HepG2 (cell line): ENCODE measurements around the gene RIPOR1. TPM values are rescaled to one million over a fixed set of nuclear protein-coding genes. Genes with fewer than 3 reads are reported as not detected.

Source experiments
- ATRX ChIP-seq: sonication (generic); formaldehyde crosslinking; IDR thresholded peaks from 2 replicates; pipeline ENCODE4 v1.4.0; 2020; ENCODE audit warnings: missing genetic modification reagents, borderline replicate concordance
- CC2D1A ChIP-seq: sonication (generic); formaldehyde crosslinking; IDR thresholded peaks from 2 replicates; pipeline ENCODE4 v1.8.1; 2023; ENCODE audit warnings: mild to moderate bottlenecking, missing genetic modification reagents
- CHD4 ChIP-seq: fragments of 200-600 bp; sonication (generic); IDR thresholded peaks from 2 replicates; pipeline ENCODE4 v1.7.0; 2017; ENCODE audit warnings: mild to moderate bottlenecking, low read length, borderline replicate concordance
- FOXM1 ChIP-seq: sonication (generic); formaldehyde crosslinking; IDR thresholded peaks from 2 replicates; pipeline ENCODE4 v1.5.0; 2020; ENCODE audit warnings: missing genetic modification reagents
- KAT7 ChIP-seq: IDR thresholded peaks from 2 replicates; pipeline ENCODE4 v1.6.1; 2018; ENCODE audit warnings: borderline replicate concordance, missing compliant biosample characterization
- MIER3 ChIP-seq: IDR thresholded peaks from 2 replicates; pipeline ENCODE4 v1.6.1; 2016; ENCODE audit warnings: missing compliant biosample characterization, borderline replicate concordance
- MIXL1 ChIP-seq: IDR thresholded peaks from 2 replicates; pipeline ENCODE4 v1.6.1; 2016
- NR2F6 ChIP-seq, 2 experiments: IDR thresholded peaks; 2 replicates each; pipeline ENCODE4 v1.6.1; 2016; ENCODE audit warnings: antibody characterized with exemption in 1 of 2, mild to moderate bottlenecking in 1 of 2
- PAX8 ChIP-seq: sonication (generic); formaldehyde crosslinking; IDR thresholded peaks from 2 replicates; pipeline ENCODE4 v1.8.0; 2022; ENCODE audit warnings: mild to moderate bottlenecking, missing genetic modification reagents, borderline replicate concordance
- RFX5 ChIP-seq: IDR thresholded peaks from 2 replicates; pipeline ENCODE4 v1.6.1; 2011; ENCODE audit warnings: low read depth, low read length, improper control_type of control experiment
- RXRB ChIP-seq: IDR thresholded peaks from 2 replicates; pipeline ENCODE4 v1.6.1; 2016; ENCODE audit warnings: borderline replicate concordance, missing genetic modification reagents, missing compliant biosample characterization
- SP2 ChIP-seq: sonication (generic); formaldehyde crosslinking; IDR thresholded peaks from 2 replicates; pipeline ENCODE4 v1.5.1; 2020; ENCODE audit warnings: mild to moderate bottlenecking, missing genetic modification reagents
- SUZ12 ChIP-seq: fragments of 150-350 bp; IDR thresholded peaks from 2 replicates; pipeline ENCODE4 v1.6.1; 2014; ENCODE audit warnings: low read depth, low read length
- TEAD2 ChIP-seq: sonication (generic); formaldehyde crosslinking; IDR thresholded peaks from 2 replicates; pipeline ENCODE4 v1.9.0; 2021; ENCODE audit warnings: missing genetic modification reagents
- ZIK1 ChIP-seq: sonication (generic); formaldehyde crosslinking; IDR thresholded peaks from 2 replicates; pipeline ENCODE4 v1.5.0; 2020; ENCODE audit warnings: mild to moderate bottlenecking, low read depth, missing genetic modification reagents, borderline replicate concordance
- ZNF230 ChIP-seq: sonication (generic); formaldehyde crosslinking; IDR thresholded peaks from 2 replicates; pipeline ENCODE4 v1.4.0; 2020; ENCODE audit warnings: mild to moderate bottlenecking, missing genetic modification reagents
- ZNF552 ChIP-seq: sonication (generic); formaldehyde crosslinking; IDR thresholded peaks from 2 replicates; pipeline ENCODE4 v1.9.0; 2022; ENCODE audit warnings: missing genetic modification reagents, mild to moderate bottlenecking, borderline replicate concordance
- ZNF768 ChIP-seq: sonication (generic); formaldehyde crosslinking; IDR thresholded peaks from 2 replicates; pipeline ENCODE4 v1.4.0; 2020; ENCODE audit warnings: missing genetic modification reagents
- ZNF775 ChIP-seq: sonication (generic); formaldehyde crosslinking; IDR thresholded peaks from 2 replicates; pipeline ENCODE4 v1.4.0; 2020; ENCODE audit warnings: missing genetic modification reagents, mild to moderate bottlenecking, moderate library complexity, borderline replicate concordance
- polyA plus RNA-seq, 8 experiments: library from polyadenylated mRNA; depleted of rRNA in 3 of 8; stranded (reverse) in 7 of 8; unstranded in 1 of 8; fragments of >200 nt; fragmentation: Illumina TruSeq in 4 of 8; extraction: Trizol in 4 of 8; gene quantifications; 2 replicates each; pipeline versions ENCODE4 v1.2.1 to v1.2.3, GENCODE V29; 2011 to 2016; ENCODE audit warnings: low read depth in 4 of 8, missing spikeins in 1 of 8, mixed read lengths in 1 of 8; ENCODE audit not compliant: insufficient read depth in 1 of 8
- total RNA-seq, 5 experiments: library from RNA; depleted of rRNA; stranded (reverse); fragments of >200 nt; fragmentation: Illumina TruSeq; extraction: Trizol; gene quantifications; 2 replicates each; pipeline ENCODE4 v1.2.3, GENCODE V29; 2016; ENCODE audit warnings: low read depth in 1 of 5
- TF ChIP-seq, protein P1 (sequence below): sonication (generic); formaldehyde crosslinking; IDR thresholded peaks from 2 replicates; pipeline ENCODE4 v1.8.0; 2022; ENCODE audit warnings: missing genetic modification reagents, mild to moderate bottlenecking, moderate library complexity, borderline replicate concordance
- TF ChIP-seq, protein P2 (sequence below): IDR thresholded peaks from 2 replicates; pipeline ENCODE4 v1.6.1; 2016; ENCODE audit warnings: low read depth, borderline replicate concordance
- TF ChIP-seq, protein P3 (sequence below): sonication (generic); formaldehyde crosslinking; IDR thresholded peaks from 2 replicates; pipeline ENCODE4 v1.4.0; 2020; ENCODE audit warnings: missing genetic modification reagents; ENCODE audit errors: not compliant biosample characterization

RIPOR1 gene
- total and polyA plus RNA-seq, 2 of the 13 experiments (the other 11 are each of a cell fraction or from before 2014, with no cell fraction given): 4.6 to 8.1 TPM

DNA sequence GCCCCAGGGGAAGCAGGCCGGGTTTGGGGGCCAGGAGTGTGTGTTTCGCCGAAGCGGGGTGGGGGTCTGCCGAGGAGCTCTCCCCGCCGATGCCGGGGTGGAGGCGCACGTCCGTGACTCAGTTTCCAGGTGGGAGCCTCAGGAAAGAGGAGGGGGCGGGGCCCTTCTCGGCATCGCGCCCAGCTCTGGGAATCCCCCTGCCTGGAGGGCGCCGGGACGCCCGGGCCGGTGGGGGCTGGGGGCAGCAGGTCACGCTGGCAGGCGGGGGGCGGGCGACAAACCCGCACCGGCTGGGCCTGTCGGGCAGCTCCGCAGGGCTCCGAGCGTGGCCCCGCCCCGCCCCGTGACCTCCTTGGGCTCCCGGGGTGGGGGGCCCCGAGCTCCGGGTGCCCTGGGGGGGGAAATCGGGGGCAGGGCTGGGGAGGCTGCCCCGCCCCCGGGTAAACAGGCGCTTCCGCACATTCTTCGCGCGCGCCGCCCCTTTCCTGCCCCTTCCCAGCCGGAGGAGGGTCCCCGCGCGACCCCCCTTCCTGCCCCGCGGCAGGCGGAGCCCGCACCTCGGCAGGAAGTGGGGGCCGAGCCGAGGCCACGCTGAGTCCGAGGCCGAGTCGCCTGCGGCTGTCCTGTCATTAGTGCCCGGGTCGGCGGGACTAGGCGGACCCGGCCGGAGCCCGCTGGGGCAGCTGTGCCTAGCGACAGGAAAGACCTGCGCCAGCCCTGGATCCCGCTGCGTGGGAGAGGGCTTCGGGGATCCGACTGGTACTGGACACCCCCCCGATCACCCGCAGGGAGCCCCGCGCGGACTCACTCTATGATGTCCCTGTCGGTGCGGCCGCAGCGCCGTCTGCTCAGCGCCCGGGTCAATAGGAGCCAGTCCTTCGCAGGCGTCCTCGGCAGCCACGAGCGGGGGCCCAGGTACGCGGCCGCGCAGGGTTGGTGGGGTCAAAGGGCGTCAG, 9.3 kb downstream of the RIPOR1 start (continued):
- TF ChIP-seq, protein P1, sequence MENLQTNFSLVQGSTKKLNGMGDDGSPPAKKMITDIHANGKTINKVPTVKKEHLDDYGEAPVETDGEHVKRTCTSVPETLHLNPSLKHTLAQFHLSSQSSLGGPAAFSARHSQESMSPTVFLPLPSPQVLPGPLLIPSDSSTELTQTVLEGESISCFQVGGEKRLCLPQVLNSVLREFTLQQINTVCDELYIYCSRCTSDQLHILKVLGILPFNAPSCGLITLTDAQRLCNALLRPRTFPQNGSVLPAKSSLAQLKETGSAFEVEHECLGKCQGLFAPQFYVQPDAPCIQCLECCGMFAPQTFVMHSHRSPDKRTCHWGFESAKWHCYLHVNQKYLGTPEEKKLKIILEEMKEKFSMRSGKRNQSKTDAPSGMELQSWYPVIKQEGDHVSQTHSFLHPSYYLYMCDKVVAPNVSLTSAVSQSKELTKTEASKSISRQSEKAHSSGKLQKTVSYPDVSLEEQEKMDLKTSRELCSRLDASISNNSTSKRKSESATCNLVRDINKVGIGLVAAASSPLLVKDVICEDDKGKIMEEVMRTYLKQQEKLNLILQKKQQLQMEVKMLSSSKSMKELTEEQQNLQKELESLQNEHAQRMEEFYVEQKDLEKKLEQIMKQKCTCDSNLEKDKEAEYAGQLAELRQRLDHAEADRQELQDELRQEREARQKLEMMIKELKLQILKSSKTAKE: peak; percentile 23; the same call in 1 of the 2 replicates
- TF ChIP-seq, protein P2, sequence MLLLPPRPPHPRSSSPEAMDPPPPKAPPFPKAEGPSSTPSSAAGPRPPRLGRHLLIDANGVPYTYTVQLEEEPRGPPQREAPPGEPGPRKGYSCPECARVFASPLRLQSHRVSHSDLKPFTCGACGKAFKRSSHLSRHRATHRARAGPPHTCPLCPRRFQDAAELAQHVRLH (CRISPR knock-in tag): no peak
- TF ChIP-seq CC2D1A (CRISPR knock-in tag) (no peak), NR2F6 (IDR thresholded peaks at IDR 0.05) (no peak), NR2F6 (CRISPR knock-in tag; IDR thresholded peaks at IDR 0.05) (peak; percentile 17; the same call in 1 of the 2 replicates), FOXM1 (no peak), RFX5 (no peak), ZIK1 (CRISPR knock-in tag) (no peak; the same call in 1 of the 2 replicates), MIXL1 (no peak), ZNF775 (CRISPR knock-in tag) (no peak), SP2 (CRISPR knock-in tag) (no peak), MIER3 (CRISPR knock-in tag) (no peak), ATRX (CRISPR knock-in tag) (no peak), ZNF230 (CRISPR knock-in tag) (peak; percentile 22; the same call in 1 of the 2 replicates), ZNF768 (no peak; the same call in 1 of the 2 replicates), PAX8 (CRISPR knock-in tag) (no peak), KAT7 (CRISPR knock-in tag) (no peak), SUZ12 (no peak), TEAD2 (CRISPR knock-in tag) (no peak), ZNF552 (CRISPR knock-in tag) (0 out of 2 replicates have a peak, but pooled peaks have one; percentile 21), RXRB (peak; percentile 33; the same call in 1 of the 2 replicates), CHD4 (no peak)
- TF ChIP-seq, protein P3, sequence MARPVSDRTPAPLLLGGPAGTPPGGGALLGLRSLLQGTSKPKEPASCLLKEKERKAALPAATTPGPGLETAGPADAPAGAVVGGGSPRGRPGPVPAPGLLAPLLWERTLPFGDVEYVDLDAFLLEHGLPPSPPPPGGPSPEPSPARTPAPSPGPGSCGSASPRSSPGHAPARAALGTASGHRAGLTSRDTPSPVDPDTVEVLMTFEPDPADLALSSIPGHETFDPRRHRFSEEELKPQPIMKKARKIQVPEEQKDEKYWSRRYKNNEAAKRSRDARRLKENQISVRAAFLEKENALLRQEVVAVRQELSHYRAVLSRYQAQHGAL (CRISPR knock-in tag): no peak
